GM21390 (cell line): Measurements from ENCODE around the gene RAB20.
"Not testable (repeated sequence)": the region's sequence is repeated elsewhere in the genome, so short reads cannot be mapped to it uniquely, and the experiment has no call there.

ENCODE experiments used
- ATAC-seq: cut with Tn5 transposase; IDR thresholded peaks from one replicate; pipeline ENCODE4 v1.9.1; 2021; ENCODE audit not compliant: unreplicated experiment

The RAB20 gene

GRCh38 chr13:110509971-110510786 lies 51.3 kb downstream of the RAB20 start:
- ATAC-seq: no peak

DNA sequence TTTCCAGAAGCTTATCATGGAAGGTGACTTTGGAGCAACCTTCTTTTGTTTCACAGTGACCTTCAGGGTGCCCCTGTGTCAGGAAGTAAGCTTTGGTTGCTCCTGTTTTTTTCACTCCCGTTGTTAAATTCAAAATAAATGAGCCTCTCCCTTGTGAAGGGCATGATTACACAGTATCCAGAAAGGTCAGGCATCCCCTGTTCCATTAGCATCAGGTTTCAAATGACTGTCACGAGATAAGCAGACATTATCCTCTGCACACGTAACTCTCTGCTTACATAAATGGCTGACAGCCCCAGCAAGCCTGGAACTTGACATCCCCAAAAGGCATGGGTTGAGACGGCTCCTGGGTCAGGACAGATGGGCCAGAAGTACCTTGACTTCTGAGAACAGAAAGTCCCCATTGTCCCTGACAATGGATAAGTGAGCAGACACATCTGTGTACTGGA lies 52.0 kb downstream of the RAB20 start:
- no peak for ATAC-seq

DNA sequence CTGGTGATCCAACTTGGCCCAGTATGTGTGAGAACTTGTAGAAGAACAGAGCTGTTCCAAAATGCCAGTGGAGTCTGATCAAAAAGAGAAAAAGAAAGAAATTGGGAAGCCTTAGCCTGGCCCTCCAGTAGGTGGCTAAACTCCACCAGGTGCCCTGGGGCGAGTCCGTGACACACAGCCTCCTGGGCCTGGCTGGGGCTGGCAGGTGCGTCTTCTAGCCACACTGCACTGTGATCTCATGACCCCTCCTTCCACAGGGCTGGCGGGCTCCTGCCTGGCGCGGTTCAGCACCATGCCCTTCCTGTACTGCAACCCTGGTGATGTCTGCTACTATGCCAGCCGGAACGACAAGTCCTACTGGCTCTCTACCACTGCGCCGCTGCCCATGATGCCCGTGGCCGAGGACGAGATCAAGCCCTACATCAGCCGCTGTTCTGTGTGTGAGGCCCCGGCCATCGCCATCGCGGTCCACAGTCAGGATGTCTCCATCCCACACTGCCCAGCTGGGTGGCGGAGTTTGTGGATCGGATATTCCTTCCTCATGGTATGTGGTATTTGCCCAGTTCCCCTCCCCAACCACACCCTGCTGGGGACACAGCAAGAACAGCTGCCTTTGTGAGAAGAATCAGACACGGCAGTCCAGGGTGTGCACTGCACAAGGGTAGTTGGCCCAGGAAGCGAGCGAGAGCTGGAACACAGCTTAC lies 53.7 kb downstream of the RAB20 start:
- no peak for ATAC-seq

DNA sequence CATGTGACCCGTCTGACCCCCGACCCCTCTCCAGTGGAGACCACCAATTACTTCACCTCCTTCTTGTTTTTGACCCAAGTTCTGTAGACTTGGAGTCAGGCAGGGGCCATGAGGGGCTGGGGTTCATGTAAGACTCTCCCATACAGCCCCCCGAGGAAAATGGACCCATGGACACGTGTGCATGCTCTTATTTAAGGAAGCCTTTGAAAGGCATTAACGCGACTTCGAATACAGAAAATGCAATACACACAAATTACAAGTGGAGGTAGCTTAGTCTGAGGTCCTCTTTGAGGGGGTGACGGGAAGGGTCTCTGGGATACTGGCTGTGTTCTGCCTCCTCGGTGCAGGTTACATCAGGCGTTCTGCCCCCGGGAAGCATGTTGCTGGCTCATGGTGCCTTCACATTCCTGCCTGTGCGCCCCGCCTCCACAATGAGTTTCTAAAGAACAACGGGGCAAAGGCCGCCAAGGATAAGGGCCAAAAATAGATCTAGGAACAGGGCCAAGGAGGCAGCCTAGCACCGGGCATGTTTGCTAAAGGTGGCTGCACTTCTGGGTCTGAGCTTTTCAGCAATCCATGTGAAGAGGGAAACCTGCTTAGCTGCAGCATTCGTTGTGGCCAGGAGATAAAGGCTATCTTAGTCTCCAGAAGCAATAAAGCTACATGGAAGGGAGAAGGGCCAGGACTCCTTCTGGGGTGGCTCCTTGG lies 54.5 kb downstream of the RAB20 start:
- no peak for ATAC-seq

DNA sequence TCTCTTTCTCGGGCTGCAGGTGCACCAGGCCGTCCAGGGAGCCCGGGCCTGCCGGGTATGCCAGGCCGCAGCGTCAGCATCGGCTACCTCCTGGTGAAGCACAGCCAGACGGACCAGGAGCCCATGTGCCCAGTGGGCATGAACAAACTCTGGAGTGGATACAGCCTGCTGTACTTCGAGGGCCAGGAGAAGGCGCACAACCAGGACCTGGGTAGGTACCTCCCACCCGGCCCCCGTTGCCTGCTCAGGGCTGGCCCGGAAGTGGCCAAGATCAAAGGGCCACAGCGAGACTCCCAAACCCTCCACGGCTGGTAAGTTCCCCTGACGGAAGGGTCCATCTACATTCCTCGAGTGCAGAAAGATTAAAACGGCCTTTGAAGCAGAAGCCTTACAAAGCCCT lies 55.1 kb downstream of the RAB20 start:
- no peak for ATAC-seq

DNA sequence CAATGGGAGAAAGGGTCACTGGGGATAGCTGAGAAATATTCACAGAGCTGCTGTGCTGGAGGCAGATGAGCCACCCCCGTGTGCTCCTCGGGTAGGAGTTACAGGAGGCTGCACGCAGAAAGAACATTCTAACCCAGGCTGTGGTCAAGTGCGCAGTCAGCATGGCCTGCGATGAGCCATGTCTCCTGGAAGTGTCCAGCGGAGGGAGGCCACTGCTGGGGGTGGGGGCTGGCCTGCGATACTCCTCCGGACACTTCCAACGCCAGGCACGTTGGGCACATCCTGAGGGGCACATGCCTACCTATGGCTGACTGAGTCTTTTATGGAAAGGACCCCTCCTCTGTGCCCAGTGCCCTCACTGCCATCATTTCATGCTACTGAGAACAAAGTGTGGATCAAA lies 55.9 kb downstream of the RAB20 start:
- ATAC-seq: no peak

DNA sequence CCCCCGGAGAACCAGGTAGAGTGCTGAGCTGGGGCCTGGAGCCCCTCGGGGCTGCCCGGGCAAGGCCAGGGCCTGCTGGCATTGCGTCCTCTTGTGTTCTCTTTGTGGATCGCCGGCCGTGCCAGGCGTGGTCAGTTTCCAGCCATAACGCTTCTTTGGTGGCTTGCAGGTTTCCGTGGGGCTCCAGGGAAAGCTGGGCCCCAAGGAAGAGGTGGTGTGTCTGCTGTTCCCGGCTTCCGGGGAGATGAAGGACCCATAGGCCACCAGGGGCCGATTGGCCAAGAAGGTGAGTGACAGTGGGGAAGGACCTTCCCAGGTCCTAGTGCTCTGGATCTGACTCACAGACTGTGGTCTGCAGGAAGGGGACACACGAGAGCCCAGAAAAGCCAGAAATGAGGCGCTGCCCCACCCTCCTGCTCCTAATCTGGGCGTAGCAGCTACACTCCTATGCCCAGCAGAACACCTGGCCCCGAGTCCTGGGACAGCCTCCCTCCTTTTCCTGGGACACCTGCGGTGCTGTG lies 57.5 kb downstream of the RAB20 start:
- no peak for ATAC-seq

- ATAC-seq: no peak
Measured at GRCh38 chr13:110503037-110503901, 58.3 kb downstream of the RAB20 start.

- ATAC-seq: no peak
Measured at GRCh38 chr13:110501188-110501587, 60.3 kb downstream of the RAB20 start.

GRCh38 chr13:110500341-110500740 lies 61.2 kb downstream of the RAB20 start:
- no peak for ATAC-seq

GRCh38 chr13:110499621-110500281 lies 61.8 kb downstream of the RAB20 start:
- no peak for ATAC-seq

- ATAC-seq: no peak
Measured at GRCh38 chr13:110498765-110499164, 62.8 kb downstream of the RAB20 start.

DNA sequence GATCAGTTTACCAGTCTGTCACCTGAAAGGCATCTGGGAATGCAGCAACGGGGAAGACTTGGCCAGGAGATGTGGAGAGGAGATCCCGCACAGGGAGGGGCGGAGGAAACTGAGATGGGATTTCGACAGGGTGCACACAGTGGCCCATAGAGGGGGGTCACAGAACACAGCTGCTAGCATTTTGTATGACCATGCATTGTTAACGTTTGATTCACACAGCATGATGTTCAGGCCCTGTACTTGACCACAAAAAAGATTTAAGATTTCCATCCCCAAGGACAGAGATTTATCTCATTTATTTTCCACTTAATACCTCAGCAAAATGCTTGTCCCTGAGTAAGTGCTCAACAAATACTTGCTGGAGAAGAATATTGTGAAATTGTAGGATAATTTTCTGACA lies 63.2 kb downstream of the RAB20 start:
- ATAC-seq: no peak

DNA sequence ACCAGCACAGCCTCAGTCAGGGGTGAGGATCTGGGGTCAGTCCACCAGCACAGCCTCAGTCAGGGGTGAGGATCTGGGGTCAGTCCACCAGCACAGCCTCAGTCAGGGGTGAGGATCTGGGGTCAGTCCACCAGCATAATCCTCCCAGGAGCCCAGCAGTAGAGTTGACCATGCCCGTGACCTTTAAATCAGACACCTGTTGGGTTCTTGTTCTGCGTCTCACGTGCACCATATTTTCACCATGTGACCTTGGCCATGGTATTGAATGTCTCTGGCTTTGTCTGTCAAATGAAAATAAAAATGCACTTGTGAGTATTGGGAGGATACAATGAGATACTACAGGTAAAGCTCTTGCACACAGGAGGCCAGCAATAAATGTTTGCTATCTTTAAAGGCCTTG lies 63.6 kb downstream of the RAB20 start:
- not testable (repeated sequence) for ATAC-seq

DNA sequence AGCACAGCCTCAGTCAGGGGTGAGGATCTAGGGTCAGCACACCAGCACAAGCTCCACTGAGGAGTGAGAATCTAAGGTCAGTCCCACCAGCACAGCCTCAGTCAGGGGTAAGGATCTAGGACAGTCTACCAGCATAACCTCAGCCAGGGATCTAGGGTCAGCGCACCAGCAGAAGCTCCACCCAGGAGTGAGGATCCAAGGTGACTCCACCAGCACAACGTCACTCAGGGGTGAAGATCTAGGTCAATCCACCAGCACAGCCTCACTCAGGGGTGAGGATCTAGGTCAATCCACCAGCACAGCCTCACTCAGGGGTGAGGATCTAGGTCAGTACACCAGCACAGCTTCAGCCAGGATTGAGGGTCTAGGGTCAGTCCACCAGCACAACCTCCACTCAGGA lies 64.5 kb downstream of the RAB20 start:
- ATAC-seq: no peak

- no peak for ATAC-seq
Measured at GRCh38 chr13:110496281-110496680, 65.2 kb downstream of the RAB20 start.

DNA sequence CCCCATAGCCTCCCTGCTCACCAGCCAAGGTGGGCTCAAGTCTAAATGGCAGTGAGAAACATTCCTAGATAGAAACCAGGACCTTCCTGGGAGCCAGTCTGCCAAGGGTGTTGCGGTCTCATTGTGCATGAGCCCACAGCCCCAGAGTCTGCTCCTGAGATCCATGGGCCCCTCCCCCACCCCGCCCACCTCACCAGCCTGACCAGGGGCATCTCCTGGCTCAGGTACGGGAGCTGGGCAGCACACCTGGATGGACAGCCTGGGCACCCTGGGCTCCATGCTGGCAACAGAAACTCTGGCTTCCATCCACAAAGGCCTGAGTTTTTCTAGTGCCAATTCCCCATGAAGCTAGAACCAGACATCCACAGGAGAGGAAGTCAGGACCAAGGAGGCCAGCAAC lies 65.6 kb downstream of the RAB20 start:
- no peak for ATAC-seq

DNA sequence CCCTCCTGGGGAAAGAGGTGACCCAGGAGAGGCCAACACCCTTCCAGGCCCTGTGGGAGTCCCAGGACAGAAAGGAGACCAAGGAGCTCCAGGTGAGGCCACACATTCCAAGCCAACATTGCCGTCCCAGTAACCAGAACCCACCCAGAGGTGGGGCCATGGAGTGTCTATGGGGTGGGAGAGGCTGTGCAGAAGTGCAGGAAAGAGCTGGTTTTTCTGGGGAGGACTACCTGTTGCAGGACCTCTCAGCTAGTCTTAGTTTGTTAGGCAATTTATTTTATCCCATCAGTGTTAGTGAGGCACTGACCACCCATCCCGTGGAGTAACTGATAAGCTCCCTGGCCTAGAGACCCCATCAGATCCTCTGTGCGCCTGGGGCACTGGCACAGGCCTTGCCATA lies 66.1 kb downstream of the RAB20 start:
- no peak for ATAC-seq

DNA sequence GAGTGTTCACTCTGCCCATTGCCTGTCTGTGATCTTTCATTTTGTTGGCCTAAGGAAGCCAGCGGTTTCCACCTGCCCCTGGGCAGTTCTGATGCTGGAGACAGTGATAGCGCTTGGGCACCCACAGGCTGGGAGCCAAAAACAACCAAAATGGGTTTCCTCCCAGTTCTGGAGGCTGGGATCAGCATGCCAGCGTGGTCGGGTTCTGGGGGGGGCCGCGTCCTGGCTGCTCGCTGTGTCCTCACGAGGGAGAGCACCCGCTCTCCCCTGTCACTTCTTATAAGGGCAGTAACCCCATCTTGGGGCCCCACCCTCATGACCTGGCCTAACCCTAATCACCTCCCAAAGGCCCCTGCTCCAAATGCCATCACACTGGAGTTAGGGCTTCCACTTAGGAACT lies 67.9 kb downstream of the RAB20 start:
- ATAC-seq: no peak
